H7 (cell line): ENCODE measurements around the gene YPEL5. TPM values are rescaled to one million over a fixed set of nuclear protein-coding genes. Genes with fewer than 3 reads are reported as not detected.

Source experiments
- DNase-seq: peaks from one replicate; pipeline ENCODE4 v3.0.0; 2012
- H3K27me3 ChIP-seq: 2 replicates; pipeline ENCODE4 v1.6.0; 2011; ENCODE audit warnings: mild to moderate bottlenecking, low read length; ENCODE audit not compliant: control insufficient read depth, insufficient read depth
- H3K36me3 ChIP-seq: replicated peaks from 2 replicates; pipeline ENCODE4 v1.5.1; 2011; ENCODE audit warnings: low read length; ENCODE audit not compliant: control insufficient read depth, insufficient read depth
- H3K4me3 ChIP-seq: 2 replicates; pipeline ENCODE4 v1.5.1; 2011; ENCODE audit warnings: low read depth, mild to moderate bottlenecking, control low read depth, low read length, moderate library complexity; ENCODE audit not compliant: insufficient read depth
- total RNA-seq: library from RNA; depleted of rRNA; stranded (reverse); fragments of >200 nt; shearing (Covaris generic); gene quantifications from 2 replicates; pipeline ENCODE4 v1.2.3, GENCODE V29; 2014

Gene YPEL5
- total RNA-seq, 1 experiment from 2014 or later = 28.7 TPM

DNA sequence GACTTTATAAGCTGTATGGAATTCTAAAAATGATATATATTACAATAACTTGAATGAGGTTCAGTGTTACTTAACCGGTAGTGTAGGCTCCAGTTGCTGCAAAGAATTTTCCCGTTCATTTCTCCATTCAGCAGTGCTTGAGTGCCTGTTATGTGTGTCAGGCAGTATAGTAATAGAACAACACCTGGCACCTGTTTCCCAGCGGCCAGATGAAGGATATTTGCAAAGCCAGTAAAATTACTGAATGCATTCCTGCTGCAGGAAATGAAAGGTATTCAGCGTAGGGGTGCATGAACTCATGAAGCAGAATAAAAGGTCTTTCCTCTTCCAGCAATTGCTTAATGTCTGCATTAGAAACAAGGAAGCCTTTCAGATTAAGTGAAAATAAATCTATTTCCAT, 18.8 kb downstream of the YPEL5 start:
- Histone ChIP-seq H3K36me3 (no peaks in the 10 kb centered on the region), H3K27me3 (no peaks in the 10 kb centered on the region), H3K4me3 (no peak overlapping the region)
- no peak for DNase-seq

DNA sequence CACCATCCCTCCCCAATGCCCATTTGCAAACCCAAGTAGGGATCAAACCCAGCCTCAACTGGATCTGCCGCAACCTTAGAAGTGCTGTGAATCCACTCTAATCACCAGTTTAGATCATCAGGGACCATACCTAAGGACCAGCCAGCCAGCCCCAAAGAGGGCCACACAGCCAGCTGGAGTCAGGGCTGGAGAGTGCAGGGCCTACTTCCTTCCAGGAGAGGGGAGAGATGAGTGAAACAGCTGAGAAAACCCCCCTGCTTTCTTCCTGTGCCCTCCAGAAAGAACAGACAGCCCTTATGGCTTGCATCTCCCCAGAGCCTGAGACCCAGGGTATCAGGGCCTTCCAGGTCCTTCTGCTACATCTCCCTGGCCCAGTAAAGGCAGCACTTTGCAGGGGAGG, 25.8 kb downstream of the YPEL5 start:
- DNase-seq = no peak

DNA sequence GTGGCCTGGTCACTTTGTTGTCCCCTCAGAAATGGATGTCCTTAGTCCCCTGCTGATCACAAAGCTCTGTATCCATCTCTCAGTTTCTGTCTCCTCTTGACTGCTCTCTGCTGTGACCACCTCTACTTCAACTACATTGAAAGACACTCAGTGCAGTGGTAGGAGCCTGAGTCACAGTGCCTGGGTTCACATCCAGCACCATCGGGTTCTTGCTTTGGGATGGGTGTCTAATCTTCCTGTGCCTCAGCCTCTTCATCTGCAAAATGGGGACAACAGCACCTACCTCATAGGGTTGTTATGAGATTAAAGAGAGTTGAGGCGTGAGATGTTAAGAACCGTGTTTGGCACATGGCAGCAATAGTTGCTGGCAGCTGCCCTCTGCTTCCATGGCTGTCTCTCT, 30.6 kb downstream of the YPEL5 start:
- no peaks in the 10 kb centered on the region for H3K27me3 ChIP-seq
- H3K4me3 ChIP-seq = no peak overlapping the region
- no peak for DNase-seq
- no peaks in the 10 kb centered on the region for H3K36me3 ChIP-seq

More for the DNA sequence above, 25.8 kb downstream of the YPEL5 start:
- no peaks in the 10 kb centered on the region for H3K36me3 ChIP-seq
- H3K4me3 ChIP-seq = no peak overlapping the region
- no peaks in the 10 kb centered on the region for H3K27me3 ChIP-seq

DNA sequence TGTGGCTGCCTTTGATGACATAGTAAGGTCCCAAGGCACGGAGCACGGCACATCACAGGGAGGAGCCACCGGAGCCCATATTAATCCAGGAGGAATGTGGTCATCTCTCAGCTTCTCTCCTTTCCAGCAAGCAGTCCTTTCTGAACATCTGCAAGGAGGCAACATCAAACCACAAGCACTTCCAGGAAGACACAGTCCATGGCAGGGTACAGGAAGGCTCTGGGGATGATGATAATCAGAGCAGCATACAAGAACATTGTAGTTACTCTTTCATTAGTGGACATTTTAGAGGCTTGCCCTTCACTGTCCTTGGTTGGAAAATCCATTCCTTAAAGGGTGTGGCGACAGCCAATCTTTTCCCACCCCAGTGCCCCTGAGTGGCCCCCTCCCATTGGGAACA, 31.1 kb downstream of the YPEL5 start:
- DNase-seq = no peak
- no peaks in the 10 kb centered on the region for H3K36me3 ChIP-seq
- no peaks in the 10 kb centered on the region for H3K27me3 ChIP-seq
- H3K4me3 ChIP-seq = no peak overlapping the region

- Histone ChIP-seq H3K4me3 (no peak overlapping the region), H3K27me3 (no peaks in the 10 kb centered on the region), H3K36me3 (no peaks in the 10 kb centered on the region)
- DNase-seq = no peak
Observed at GRCh38 chr2:30178618-30179434, 32.0 kb downstream of the YPEL5 start.

GRCh38 chr2:30179536-30179935, 32.7 kb downstream of the YPEL5 start:
- no peak for DNase-seq
- H3K27me3 ChIP-seq = no peaks in the 10 kb centered on the region
- no peaks in the 10 kb centered on the region for H3K36me3 ChIP-seq

GRCh38 chr2:30180226-30180625, 33.4 kb downstream of the YPEL5 start:
- Histone ChIP-seq H3K27me3 (no peaks in the 10 kb centered on the region), H3K4me3 (no peak overlapping the region), H3K36me3 (no peaks in the 10 kb centered on the region)
- no peak for DNase-seq

More at GRCh38 chr2:30179536-30179935, 32.7 kb downstream of the YPEL5 start:
- H3K4me3 ChIP-seq = no peak overlapping the region

GRCh38 chr2:30181176-30181575, 34.4 kb downstream of the YPEL5 start:
- H3K4me3 ChIP-seq = no peak overlapping the region
- DNase-seq = no peak
- H3K36me3 ChIP-seq = no peaks in the 10 kb centered on the region
- H3K27me3 ChIP-seq = no peaks in the 10 kb centered on the region

DNA sequence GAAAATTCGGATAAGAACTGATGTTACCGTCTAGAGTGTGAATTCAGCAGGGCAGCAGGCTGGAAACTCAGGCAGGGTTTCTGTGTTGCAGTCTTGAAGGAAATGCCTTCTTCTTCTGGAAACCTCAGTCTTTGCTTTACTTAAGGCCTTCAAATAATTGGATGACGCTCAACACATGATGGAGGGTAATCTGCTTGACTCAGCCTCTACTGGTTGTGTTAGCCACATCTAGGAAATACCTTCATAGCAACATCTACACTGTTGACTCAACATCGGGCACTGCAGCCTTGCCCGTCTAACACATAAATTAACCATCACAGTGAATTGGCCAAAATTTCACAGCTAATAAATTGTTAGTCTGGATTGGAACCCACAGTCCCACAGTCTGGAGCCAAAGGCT, 37.2 kb downstream of the YPEL5 start:
- DNase-seq = no peak
- Histone ChIP-seq H3K4me3 (no peak overlapping the region), H3K27me3 (no peaks in the 10 kb centered on the region), H3K36me3 (no peaks in the 10 kb centered on the region)

DNA sequence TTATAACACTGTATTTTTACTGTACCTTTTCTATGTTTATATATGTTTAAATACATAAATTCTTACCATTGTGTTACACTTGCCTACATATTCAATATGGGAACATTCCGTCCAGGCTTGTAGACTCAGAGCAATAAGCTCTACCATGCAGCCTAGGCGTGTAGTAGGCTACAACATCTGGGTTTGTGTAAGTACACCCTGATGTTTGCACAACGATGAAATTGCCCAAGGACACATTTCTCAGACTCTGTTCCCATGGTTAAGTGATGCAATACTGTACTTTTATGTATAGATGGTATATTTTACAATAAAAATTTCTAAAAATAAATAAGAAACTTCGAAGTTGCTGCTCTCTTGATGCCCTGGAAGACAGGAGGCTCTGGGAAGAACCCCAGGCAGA, 38.4 kb downstream of the YPEL5 start:
- Histone ChIP-seq H3K4me3 (no peak overlapping the region), H3K27me3 (no peaks in the 10 kb centered on the region), H3K36me3 (no peaks in the 10 kb centered on the region)
- no peak for DNase-seq

GRCh38 chr2:30188292-30188691, 41.5 kb downstream of the YPEL5 start:
- no peaks in the 10 kb centered on the region for H3K27me3 ChIP-seq
- no peak overlapping the region for H3K4me3 ChIP-seq
- DNase-seq = no peak
- H3K36me3 ChIP-seq = no peaks in the 10 kb centered on the region

GRCh38 chr2:30190637-30191036, 43.8 kb downstream of the YPEL5 start:
- no peaks in the 10 kb centered on the region for H3K36me3 ChIP-seq
- H3K27me3 ChIP-seq = no peaks in the 10 kb centered on the region; the same call in 1 of the 2 replicates
- DNase-seq = no peak
- H3K4me3 ChIP-seq = no peak overlapping the region

- DNase-seq = no peak
- H3K27me3 ChIP-seq = no peaks in the 10 kb centered on the region; the same call in 1 of the 2 replicates
- H3K4me3 ChIP-seq = no peak overlapping the region
- H3K36me3 ChIP-seq = no peaks in the 10 kb centered on the region
Observed at GRCh38 chr2:30191107-30191506, 44.3 kb downstream of the YPEL5 start.

DNA sequence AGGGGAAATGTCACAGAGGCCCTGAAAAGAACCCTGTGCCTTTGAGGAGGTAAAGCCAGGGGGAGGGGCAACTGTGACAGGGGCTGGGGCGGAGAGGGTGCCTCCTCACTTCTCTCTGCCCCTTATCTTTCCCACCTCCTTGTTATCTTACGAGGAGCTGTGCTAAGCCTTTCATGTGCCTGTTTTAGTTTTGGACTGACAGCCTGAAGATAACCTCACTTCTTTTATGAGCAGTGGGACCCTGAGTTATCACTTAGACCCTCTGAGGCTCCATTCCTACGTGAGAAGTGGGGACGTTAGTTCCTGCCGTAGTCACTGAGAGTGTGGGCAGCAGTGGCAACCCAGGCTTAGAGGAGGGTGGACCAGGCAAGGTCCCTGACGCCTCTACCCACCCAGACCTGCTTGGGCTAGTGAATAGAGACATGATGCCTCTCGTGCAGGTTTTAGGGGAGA, 45.0 kb downstream of the YPEL5 start:
- H3K4me3 ChIP-seq = no peak overlapping the region
- DNase-seq = no peak
- H3K36me3 ChIP-seq = no peaks in the 10 kb centered on the region
- H3K27me3 ChIP-seq = no peaks in the 10 kb centered on the region; the same call in 1 of the 2 replicates

GRCh38 chr2:30192314-30192713, 45.5 kb downstream of the YPEL5 start:
- H3K27me3 ChIP-seq = no peaks in the 10 kb centered on the region; the same call in 1 of the 2 replicates
- no peaks in the 10 kb centered on the region for H3K36me3 ChIP-seq
- H3K4me3 ChIP-seq = no peak overlapping the region
- no peak for DNase-seq
